GM12865 (cell line): Measurements from ENCODE around the gene KCNE1.
"Not testable (repeated sequence)": the region's sequence is repeated elsewhere in the genome, so short reads cannot be mapped to it uniquely, and the experiment has no call there.

ENCODE experiments used
- DNase-seq: peaks from one replicate; pipeline ENCODE4 v3.0.0; 2010; ENCODE audit warnings: low read depth
- H3K4me3 ChIP-seq: 2 replicates; pipeline ENCODE4 v1.5.1; 2011; ENCODE audit warnings: mild to moderate bottlenecking, low read depth, low read length, control low read depth
- TF ChIP-seq, protein P1 (sequence below): IDR thresholded peaks from 2 replicates; pipeline ENCODE4 v1.5.1; 2011; ENCODE audit warnings: low read length, control low read depth, low read depth, inconsistent platforms; ENCODE audit not compliant: insufficient read depth; ENCODE audit errors: missing control alignments

Gene KCNE1

DNA sequence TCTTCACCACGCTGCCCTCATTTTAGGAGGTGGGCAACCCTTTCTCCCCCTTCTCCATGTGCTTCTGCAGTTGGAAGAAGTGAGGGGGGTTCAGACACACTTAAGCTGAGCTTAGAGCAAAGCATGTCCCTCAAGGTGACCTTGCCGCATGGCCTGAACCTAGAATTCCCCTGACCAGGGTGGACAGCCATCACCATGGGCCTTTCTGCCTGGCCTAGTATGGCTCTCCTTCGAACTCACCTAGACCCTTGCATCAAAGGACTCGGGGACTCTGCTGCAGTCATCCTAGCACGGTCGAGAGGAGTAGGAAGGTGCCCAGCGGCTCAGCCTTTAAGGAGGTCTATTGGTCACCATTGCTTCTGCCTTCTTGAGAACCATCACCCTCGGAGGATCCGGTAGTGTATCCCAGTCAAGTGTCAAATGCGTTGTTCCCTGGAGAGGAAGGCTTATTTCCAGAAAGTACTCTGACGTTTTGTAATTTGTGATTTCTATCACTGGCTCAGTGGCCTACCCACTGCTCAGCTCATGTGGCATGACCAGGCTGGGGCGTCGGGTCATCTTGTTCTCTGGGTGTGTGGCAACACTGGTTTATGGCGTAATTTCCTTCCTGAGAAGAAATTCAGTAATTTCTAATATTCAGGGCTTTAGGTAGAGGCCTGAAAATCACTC is at the start of gene KCNE1:
Gene KCNE1 (minus strand): TSS at position 424 of the 669 bp plus-strand sequence. CDS start 62,576 bp downstream, outside the sequence.
- TF ChIP-seq, protein P1, sequence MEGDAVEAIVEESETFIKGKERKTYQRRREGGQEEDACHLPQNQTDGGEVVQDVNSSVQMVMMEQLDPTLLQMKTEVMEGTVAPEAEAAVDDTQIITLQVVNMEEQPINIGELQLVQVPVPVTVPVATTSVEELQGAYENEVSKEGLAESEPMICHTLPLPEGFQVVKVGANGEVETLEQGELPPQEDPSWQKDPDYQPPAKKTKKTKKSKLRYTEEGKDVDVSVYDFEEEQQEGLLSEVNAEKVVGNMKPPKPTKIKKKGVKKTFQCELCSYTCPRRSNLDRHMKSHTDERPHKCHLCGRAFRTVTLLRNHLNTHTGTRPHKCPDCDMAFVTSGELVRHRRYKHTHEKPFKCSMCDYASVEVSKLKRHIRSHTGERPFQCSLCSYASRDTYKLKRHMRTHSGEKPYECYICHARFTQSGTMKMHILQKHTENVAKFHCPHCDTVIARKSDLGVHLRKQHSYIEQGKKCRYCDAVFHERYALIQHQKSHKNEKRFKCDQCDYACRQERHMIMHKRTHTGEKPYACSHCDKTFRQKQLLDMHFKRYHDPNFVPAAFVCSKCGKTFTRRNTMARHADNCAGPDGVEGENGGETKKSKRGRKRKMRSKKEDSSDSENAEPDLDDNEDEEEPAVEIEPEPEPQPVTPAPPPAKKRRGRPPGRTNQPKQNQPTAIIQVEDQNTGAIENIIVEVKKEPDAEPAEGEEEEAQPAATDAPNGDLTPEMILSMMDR, result no peak
- H3K4me3 ChIP-seq, result no peak within 1 kb of the TSS
- DNase-seq, result no peak

DNA sequence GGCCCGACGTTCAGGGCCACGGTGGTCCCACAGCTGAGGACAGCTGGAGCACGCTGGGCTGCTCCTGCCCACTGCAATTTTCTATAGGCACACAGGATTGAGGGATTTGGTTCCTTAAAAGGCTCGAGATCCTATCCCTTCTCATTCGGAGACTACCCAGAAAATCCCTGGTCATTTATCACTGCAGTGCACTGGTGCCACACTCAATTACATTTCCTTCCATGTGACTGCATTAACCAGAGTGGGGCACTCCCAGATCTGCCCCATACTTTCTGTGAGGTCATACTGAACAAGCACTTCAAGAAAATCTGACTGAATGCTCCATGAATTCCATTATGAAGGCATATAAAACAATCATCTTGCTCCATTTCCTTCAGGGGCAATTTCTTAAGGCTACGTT is 49.8 kb upstream of the KCNE1 start:
- TF ChIP-seq, protein P1, result no peak
- H3K4me3 ChIP-seq, result no peak overlapping the region
- no peak for DNase-seq

- H3K4me3 ChIP-seq, result no peak overlapping the region
- TF ChIP-seq, protein P1, result no peak
- no peak for DNase-seq
These were observed 48.6 kb upstream of the KCNE1 start for GRCh38 chr21:34560609-34561008.

GRCh38 chr21:34560021-34560420 is 48.0 kb upstream of the KCNE1 start:
- TF ChIP-seq, protein P1, result no peak
- no peak overlapping the region for H3K4me3 ChIP-seq
- no peak for DNase-seq

DNA sequence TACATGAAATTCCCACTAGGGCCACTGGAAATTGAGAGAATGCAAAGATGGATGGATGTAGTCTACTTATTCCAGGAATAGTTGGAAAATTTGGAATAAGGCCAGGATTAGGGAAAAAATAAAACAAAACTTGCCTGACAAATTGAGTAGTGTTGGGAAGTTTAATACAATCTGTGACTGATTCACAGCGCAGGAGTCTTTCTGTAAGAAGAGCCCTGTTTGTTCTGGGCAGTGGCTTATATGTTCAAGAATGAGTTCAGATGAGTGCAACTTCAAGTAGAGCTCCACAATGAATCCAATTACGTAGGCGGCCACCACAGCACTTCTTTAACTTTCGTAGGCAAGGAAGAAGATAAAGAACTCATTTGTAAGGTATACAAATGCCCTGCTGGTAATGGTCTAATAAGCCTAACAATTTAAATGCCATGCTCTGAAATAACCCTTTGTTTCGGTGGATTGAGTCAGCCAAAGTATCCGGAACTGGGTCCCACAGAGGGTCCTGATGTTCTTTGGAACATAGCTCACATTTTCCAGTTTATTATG is 47.1 kb upstream of the KCNE1 start:
- TF ChIP-seq, protein P1, result no peak
- H3K4me3 ChIP-seq, result no peak overlapping the region
- no peak for DNase-seq

DNA sequence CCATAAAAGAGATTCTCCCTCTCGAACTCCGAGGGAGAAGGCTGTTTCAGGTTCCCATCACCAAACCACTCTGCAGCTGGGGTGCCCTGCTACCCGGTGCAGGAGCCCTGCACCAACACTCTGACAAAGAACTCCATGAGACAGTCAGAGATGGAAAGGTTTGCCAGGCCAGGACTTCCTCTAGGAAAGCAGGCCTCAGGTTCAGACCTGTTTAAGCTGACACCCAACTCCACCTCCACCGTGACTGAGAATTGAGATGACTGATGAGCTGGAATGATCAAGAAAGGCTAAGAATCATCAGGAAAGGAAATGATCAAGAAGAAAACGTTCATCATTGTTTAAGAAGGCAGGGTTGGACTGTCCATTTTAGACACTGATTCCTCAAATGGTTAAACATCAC is 46.2 kb upstream of the KCNE1 start:
- TF ChIP-seq, protein P1, result no peak
- no peak for DNase-seq
- H3K4me3 ChIP-seq, result no peak overlapping the region

GRCh38 chr21:34557261-34557660 is 45.3 kb upstream of the KCNE1 start:
- no peak overlapping the region for H3K4me3 ChIP-seq
- TF ChIP-seq, protein P1, result no peak
- peak; percentile 20 for DNase-seq

DNA sequence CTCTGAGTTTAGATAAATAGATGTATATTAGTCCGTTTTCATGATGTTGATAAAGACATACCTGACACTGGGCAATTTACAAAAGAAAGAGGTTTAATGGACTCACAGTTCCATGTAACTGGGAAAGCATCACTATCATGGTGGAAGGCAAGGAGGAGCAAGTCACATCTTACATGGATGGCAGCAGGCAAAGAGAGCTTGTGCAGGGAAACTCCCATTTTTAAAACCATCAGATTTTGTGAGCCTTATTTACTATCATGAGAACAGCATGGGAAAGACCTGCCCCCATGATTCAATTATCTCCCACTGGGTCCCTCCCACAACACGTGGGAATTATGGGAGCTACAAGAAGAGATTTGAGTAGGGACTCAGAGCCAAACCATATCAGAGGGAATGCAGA is 42.7 kb upstream of the KCNE1 start:
- DNase-seq, H3K4me3 ChIP-seq: not testable (repeated sequence)
